ENCODE results near the gene SLC44A3.

SLC44A3 gene

GRCh38 chr1:94799206-94799605, 21.0 kb upstream of the SLC44A3 start:
- no peak overlapping the region for H3K4me3 ChIP-seq (ENCODE audit: low read depth, low read length)
- TF ChIP-seq CTCF (IDR thresholded peaks at IDR 0.05; ENCODE audit: low read depth, low read length, missing control alignments) = no peak
- no peak for DNase-seq (ENCODE audit: low read depth)

GRCh38 chr1:94801919-94802546, 18.1 kb upstream of the SLC44A3 start:
- H3K4me3 ChIP-seq (ENCODE audit: low read depth, low read length) = no peak overlapping the region
- TF ChIP-seq CTCF (IDR thresholded peaks at IDR 0.05; ENCODE audit: low read depth, low read length, missing control alignments) = peak; percentile 32
- no peak for DNase-seq (ENCODE audit: low read depth)

GRCh38 chr1:94803106-94803505, 17.1 kb upstream of the SLC44A3 start:
- no peak for DNase-seq (ENCODE audit: low read depth)
- H3K4me3 ChIP-seq (ENCODE audit: low read depth, low read length) = no peak overlapping the region
- TF ChIP-seq CTCF (IDR thresholded peaks at IDR 0.05; ENCODE audit: low read depth, low read length, missing control alignments) = no peak

- H3K4me3 ChIP-seq (ENCODE audit: low read depth, low read length) = no peak overlapping the region
- no peak for DNase-seq (ENCODE audit: low read depth)
- TF ChIP-seq CTCF (IDR thresholded peaks at IDR 0.05; ENCODE audit: low read depth, low read length, missing control alignments) = no peak
These were observed 16.4 kb upstream of the SLC44A3 start for GRCh38 chr1:94803517-94804441.

GRCh38 chr1:94804442-94804837, 15.7 kb upstream of the SLC44A3 start:
- no peak for DNase-seq (ENCODE audit: low read depth)
- H3K4me3 ChIP-seq (ENCODE audit: low read depth, low read length) = no peak overlapping the region
- no peak for TF ChIP-seq CTCF (IDR thresholded peaks at IDR 0.05; ENCODE audit: low read depth, low read length, missing control alignments)

- H3K4me3 ChIP-seq (ENCODE audit: low read depth, low read length) = no peak overlapping the region
- peak; percentile 87 for TF ChIP-seq CTCF (IDR thresholded peaks at IDR 0.05; ENCODE audit: low read depth, low read length, missing control alignments)
- no peak for DNase-seq (ENCODE audit: low read depth)
These were observed 14.2 kb upstream of the SLC44A3 start for GRCh38 chr1:94805912-94806311.
